HG02981 (cell line): ENCODE data around the gene FCHSD2.

Source experiments
- ATAC-seq: cut with Tn5 transposase; IDR thresholded peaks from one replicate; pipeline ENCODE4 v1.9.1; 2021; ENCODE audit warnings: mild to moderate bottlenecking, moderate library complexity; ENCODE audit not compliant: unreplicated experiment

Gene FCHSD2

GRCh38 chr11:73172992-73173656, 31.0 kb upstream of the FCHSD2 start:
- ATAC-seq, result no peak

- no peak for ATAC-seq
These were observed 29.5 kb upstream of the FCHSD2 start for GRCh38 chr11:73171436-73172161.

GRCh38 chr11:73170140-73170539, 28.0 kb upstream of the FCHSD2 start:
- no peak for ATAC-seq

GRCh38 chr11:73168925-73169579, 26.9 kb upstream of the FCHSD2 start:
- ATAC-seq, result no peak

GRCh38 chr11:73167363-73167954, 25.3 kb upstream of the FCHSD2 start:
- ATAC-seq, result no peak

- ATAC-seq, result no peak
These were observed 22.9 kb upstream of the FCHSD2 start for GRCh38 chr11:73164803-73165540.

GRCh38 chr11:73163638-73164174, 21.6 kb upstream of the FCHSD2 start:
- ATAC-seq, result no peak

- no peak for ATAC-seq
These were observed 20.1 kb upstream of the FCHSD2 start for GRCh38 chr11:73162196-73162740.

- no peak for ATAC-seq
These were observed 18.1 kb upstream of the FCHSD2 start for GRCh38 chr11:73160005-73160760.

GRCh38 chr11:73159297-73159696, 17.2 kb upstream of the FCHSD2 start:
- no peak for ATAC-seq

- ATAC-seq, result no peak
These were observed 16.4 kb upstream of the FCHSD2 start for GRCh38 chr11:73158356-73159051.

- peak; percentile 29 for ATAC-seq
These were observed 15.2 kb upstream of the FCHSD2 start for GRCh38 chr11:73157101-73158010.

GRCh38 chr11:73156686-73157085, 14.6 kb upstream of the FCHSD2 start:
- no peak for ATAC-seq

GRCh38 chr11:73156114-73156513, 14.0 kb upstream of the FCHSD2 start:
- ATAC-seq, result no peak

- no peak for ATAC-seq
These were observed 13.0 kb upstream of the FCHSD2 start for GRCh38 chr11:73155102-73155501.

- ATAC-seq, result peak; percentile 45
These were observed 12.1 kb upstream of the FCHSD2 start for GRCh38 chr11:73154178-73154577.

GRCh38 chr11:73152861-73153483, 10.9 kb upstream of the FCHSD2 start:
- ATAC-seq, result peak; percentile 69
